NCI-H1930 (cell line): ENCODE measurements around the gene ZBTB8B.

Experiments used
- DNase-seq, 2 experiments: peaks; one replicate each; lab custom pipeline; 2025; lab: John Stamatoyannopoulos, UW

ZBTB8B gene

DNA sequence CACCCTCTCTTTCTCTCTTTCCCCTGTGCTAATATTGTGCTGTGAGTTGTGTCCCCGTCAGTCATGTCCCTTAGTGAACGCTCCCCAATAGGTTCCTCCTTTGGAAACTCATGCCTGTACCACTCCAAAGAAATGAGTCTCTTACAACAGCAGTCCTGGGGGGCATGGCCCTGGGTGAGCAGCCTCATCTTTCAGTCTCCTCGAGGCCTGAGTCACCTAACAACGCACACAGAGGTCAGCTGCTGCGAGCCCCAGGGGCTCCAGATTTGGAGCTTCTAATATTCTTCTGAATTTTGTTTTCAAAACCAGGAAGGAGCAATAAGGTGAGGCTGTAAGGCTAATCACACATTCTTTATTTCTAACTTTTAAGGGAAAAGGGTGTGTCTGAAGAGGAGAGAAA, 43.9 kb downstream of the ZBTB8B start:
- no peak for DNase-seq

DNA sequence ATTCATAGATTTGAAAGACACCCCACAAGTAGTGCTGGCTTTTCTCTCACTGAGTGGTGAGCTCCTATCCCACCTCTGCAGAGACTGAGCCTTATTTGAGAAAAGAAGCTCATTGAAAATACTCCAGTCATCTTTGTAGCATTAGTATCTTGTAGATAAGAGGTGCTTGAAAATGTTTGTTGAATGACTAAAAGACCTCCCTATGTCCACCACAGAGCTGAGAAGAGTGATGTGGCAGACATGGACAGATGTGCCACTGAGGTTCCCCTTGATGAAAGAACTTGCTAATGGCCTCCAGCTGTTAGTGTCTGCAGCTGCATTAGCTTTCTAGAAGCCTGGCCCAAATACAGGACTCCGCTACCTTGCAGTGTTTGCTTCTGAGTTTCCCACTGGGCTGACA, 45.1 kb downstream of the ZBTB8B start:
- no peak for DNase-seq
